BJ (cell line): ENCODE results near the gene TPRX1. TPM values are rescaled to one million over a fixed set of nuclear protein-coding genes. Genes with fewer than 3 reads are reported as not detected.

Experiments
- CTCF ChIA-PET: fragments of 350-600 bp; formaldehyde crosslinking; extraction: SDS; loops from one replicate; lab custom pipeline; 2021; ENCODE audit warnings: antibody characterized with exemption, inconsistent platforms; lab: Yijun Ruan, JAX
- POLR2A ChIA-PET: fragments of 300-600 bp; sonication (Branson Sonifier 250); formaldehyde crosslinking; extraction: SDS; loops from one replicate; lab custom pipeline; 2021; ENCODE audit warnings: antibody characterized with exemption; lab: Charles Lee
- DNase-seq: peaks from one replicate; pipeline ENCODE4 v3.0.0-alpha.2; 2011; ENCODE audit warnings: low read depth
- H3K27me3 ChIP-seq: 2 replicates; pipeline ENCODE4 v1.6.0; 2011; ENCODE audit warnings: low read length; ENCODE audit not compliant: control insufficient read depth, insufficient read depth
- H3K36me3 ChIP-seq: 2 replicates; pipeline ENCODE4 v1.5.1; 2011; ENCODE audit warnings: low read length; ENCODE audit not compliant: control insufficient read depth, insufficient read depth
- H3K4me3 ChIP-seq: 2 replicates; pipeline ENCODE4 v1.5.1; 2011; ENCODE audit warnings: low read depth, mild to moderate bottlenecking, control low read depth, low read length
- CTCF ChIP-seq: IDR thresholded peaks from 2 replicates; pipeline ENCODE4 v1.5.1; 2011; ENCODE audit warnings: low read depth, mild to moderate bottlenecking, control low read depth, inconsistent platforms, low read length, moderate library complexity; ENCODE audit not compliant: insufficient read depth
- polyA plus RNA-seq: library from polyadenylated mRNA; depleted of rRNA; stranded (reverse); fragments of >200 nt; gene quantifications from 2 replicates; pipeline ENCODE4 v1.2.3, GENCODE V29; 2011

Gene TPRX1
- polyA plus RNA-seq, 1 experiment: not detected

GRCh38 chr19:47756953-47757608 is 47.3 kb downstream of the TPRX1 start:
- Histone ChIP-seq H3K27me3 (no peaks in the 10 kb centered on the region), H3K36me3 (peaks cover 39% of the 10 kb centered on the region), H3K4me3 (no peak overlapping the region)
- TF ChIP-seq CTCF: no peak
- POLR2A ChIA-PET: no interaction called here
- no peak for DNase-seq
- CTCF ChIA-PET: interaction anchor here (0.7 to 2.8 kb wide), 4 partner anchors 8 to 285 kb away, joined by 3 to 15 read pairs (median 4); partner anchors contain the start of gene SLC8A2

GRCh38 chr19:47756627-47756929 is 47.8 kb downstream of the TPRX1 start:
- no peak for DNase-seq
- POLR2A ChIA-PET: no interaction called here
- no peak for TF ChIP-seq CTCF
- Histone ChIP-seq H3K4me3 (no peak overlapping the region), H3K27me3 (no peaks in the 10 kb centered on the region), H3K36me3 (peaks cover 39% of the 10 kb centered on the region)
- CTCF ChIA-PET: interaction anchor here (0.7 to 2.8 kb wide), 2 partner anchors 9 to 285 kb away, joined by 5 to 15 read pairs; partner anchors contain the start of gene SLC8A2

- DNase-seq: no peak
- H3K36me3 ChIP-seq: peaks cover 45% of the 10 kb centered on the region
- no peaks in the 10 kb centered on the region for H3K27me3 ChIP-seq
- H3K4me3 ChIP-seq: no peak overlapping the region
- ChIA-PET CTCF (interaction anchor here (0.6 to 2.8 kb wide), 3 partner anchors 9 to 49 kb away, joined by 3 to 15 read pairs (median 3); no protein-coding TSS in a partner anchor), POLR2A (no interaction called here)
- no peak for TF ChIP-seq CTCF
Measured at GRCh38 chr19:47755762-47756626, 48.4 kb downstream of the TPRX1 start.

- ChIA-PET POLR2A (no interaction called here), CTCF (interaction anchor here (1.2 to 2.8 kb wide), 2 partner anchors 10 to 48 kb away, joined by 3 to 15 read pairs; no protein-coding TSS in a partner anchor)
- Histone ChIP-seq H3K36me3 (peaks cover 52% of the 10 kb centered on the region), H3K27me3 (no peaks in the 10 kb centered on the region), H3K4me3 (no peak overlapping the region)
- DNase-seq: no peak
- no peak for TF ChIP-seq CTCF
Measured at GRCh38 chr19:47755065-47755761, 49.1 kb downstream of the TPRX1 start.
